T-helper 1 cell treated with Interleukin-12 subunit alpha and Interleukin-12 subunit beta and Interleukin-4 antibody, amounts not matched to agents 30 μg/mL and 1 μg/mL, for 36 hours (primary cell): ENCODE measurements around the gene SNRNP35.
"Not testable (repeated sequence)": the region's sequence is repeated elsewhere in the genome, so short reads cannot be mapped to it uniquely, and the experiment has no call there.

ENCODE experiments used
- H3K27ac Mint-ChIP-seq: one replicate; pipeline ENCODE4 v1.8.0; 2021; ENCODE audit warnings: mild to moderate bottlenecking, mixed read lengths
- H3K27me3 Mint-ChIP-seq: one replicate; pipeline ENCODE4 v1.8.0; 2021; ENCODE audit warnings: low read depth, mixed read lengths
- H3K36me3 Mint-ChIP-seq: one replicate; pipeline ENCODE4 v1.8.0; 2021; ENCODE audit warnings: low read depth, mixed read lengths
- H3K4me1 Mint-ChIP-seq: one replicate; pipeline ENCODE4 v1.8.0; 2021; ENCODE audit warnings: low read depth, mixed read lengths
- H3K4me3 Mint-ChIP-seq: one replicate; pipeline ENCODE4 v1.8.0; 2021; ENCODE audit warnings: mild to moderate bottlenecking, moderate library complexity, mixed read lengths
- H3K9me3 Mint-ChIP-seq: one replicate; pipeline ENCODE4 v1.8.0; 2021; ENCODE audit warnings: mixed read lengths

SNRNP35 gene

GRCh38 chr12:123514582-123515221 is 56.8 kb downstream of the SNRNP35 start:
- not testable (repeated sequence) for H3K27me3 Mint-ChIP-seq, H3K4me1 Mint-ChIP-seq, H3K9me3 Mint-ChIP-seq, H3K27ac Mint-ChIP-seq, H3K4me3 Mint-ChIP-seq, H3K36me3 Mint-ChIP-seq

DNA sequence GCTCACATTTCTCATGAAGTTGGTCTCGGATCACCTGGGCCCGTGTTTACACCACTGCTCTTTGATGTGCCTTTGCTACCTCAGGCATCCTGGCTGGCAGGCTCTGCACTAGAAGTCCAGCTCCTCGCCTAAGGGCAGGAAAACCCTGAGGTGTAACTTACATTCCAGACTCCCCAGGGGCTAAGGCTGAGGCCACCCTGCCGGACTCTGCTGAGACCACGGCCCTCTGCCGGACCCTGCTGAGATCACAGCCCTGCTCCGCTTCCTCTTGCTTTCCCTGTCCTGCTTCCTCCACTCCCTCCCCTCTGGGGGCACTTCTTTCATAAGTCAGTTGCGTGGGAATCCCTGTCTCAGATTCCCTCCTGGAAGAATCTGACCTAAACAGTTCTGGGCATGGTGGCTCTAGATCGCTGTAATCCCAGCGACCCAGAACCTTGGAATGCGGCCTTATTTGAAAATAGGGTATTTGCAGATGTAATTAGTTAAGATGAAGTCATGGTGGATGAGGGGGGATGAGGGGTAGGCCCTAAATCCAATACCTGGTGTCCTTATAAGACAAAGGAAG is 58.4 kb downstream of the SNRNP35 start:
- Mint-ChIP-seq H3K36me3 (no peaks in the 10 kb centered on the region), H3K27ac (no peak overlapping the region), H3K27me3 (no peaks in the 10 kb centered on the region), H3K9me3 (no peaks in the 10 kb centered on the region), H3K4me3 (no peak overlapping the region), H3K4me1 (no peaks in the 10 kb centered on the region)
